SU-DHL-6 (cell line): ENCODE measurements around the gene LIN54.

Source experiments
- CTCF ChIP-seq: fragments of 200-600 bp; sonication (generic); IDR thresholded peaks from one replicate; pipeline ENCODE4 v1.5.1; 2017; ENCODE audit warnings: antibody characterized with exemption, mild to moderate bottlenecking, low read length, moderate library complexity; ENCODE audit not compliant: insufficient read depth, poor library complexity, severe bottlenecking
- EZH2phosphoT487 ChIP-seq: fragments of 200-600 bp; sonication (generic), shearing (Covaris generic); conservative IDR thresholded peaks from 2 replicates; pipeline ENCODE4 v1.6.1; 2018; ENCODE audit warnings: mild to moderate bottlenecking, antibody characterized with exemption, low read length, moderate library complexity, mixed read lengths

DNA sequence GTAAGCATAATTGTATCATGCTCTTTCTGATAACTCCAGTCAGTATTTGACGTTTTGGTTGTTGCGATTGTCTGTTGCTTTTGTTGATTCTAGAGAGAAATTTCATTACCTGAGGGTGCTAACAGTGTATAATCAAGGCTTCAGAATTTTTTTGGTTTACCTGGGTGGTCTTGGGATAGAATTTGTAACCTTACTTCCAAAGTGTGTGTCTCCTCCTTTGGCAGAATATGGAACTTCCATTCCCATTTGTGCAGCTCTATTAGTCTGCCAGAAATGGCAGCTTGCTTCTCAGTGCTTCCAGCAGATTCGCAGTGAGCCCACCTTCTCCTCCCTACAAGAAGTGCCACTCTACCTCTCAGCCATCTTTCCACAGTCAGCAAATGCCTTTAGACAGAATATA, 29.6 kb upstream of the LIN54 start:
- TF ChIP-seq CTCF (no peak), EZH2phosphoT487 (no peak)
